HEK293 (cell line): ENCODE data around the gene C2orf76.

Experiments
- CTCF ChIA-PET: fragments of 350-600 bp; formaldehyde crosslinking; extraction: SDS; loops from one replicate; lab custom pipeline; 2021; ENCODE audit warnings: antibody characterized with exemption; lab: Yijun Ruan, JAX
- POLR2A ChIA-PET: fragments of 300-600 bp; formaldehyde crosslinking; extraction: SDS; loops from one replicate; lab custom pipeline; 2020; ENCODE audit warnings: antibody characterized with exemption, inconsistent platforms; lab: Yijun Ruan, JAX
- H3K27ac ChIP-seq: fragments of 200-500 bp; sonication (Bioruptor generic); 2 replicates; pipeline ENCODE4 v1.5.1; 2014; ENCODE audit warnings: low read depth, low read length, control low read depth, inconsistent platforms; ENCODE audit errors: extremely low read depth
- H3K36me3 ChIP-seq, 2 experiments: fragments of 200-500 bp in 1 of 2; sonication (Bioruptor generic) in 1 of 2; 1 replicate in 1 of 2; 2 replicates in 1 of 2; pipeline ENCODE4 v1.5.1; 2014 to 2017; ENCODE audit warnings: inconsistent platforms in 2 of 2, low read length in 2 of 2; ENCODE audit not compliant: control insufficient read depth in 2 of 2, insufficient read depth in 1 of 2
- H3K4me1 ChIP-seq: fragments of 200-500 bp; sonication (Bioruptor generic); 2 replicates; pipeline ENCODE4 v1.5.1; 2014; ENCODE audit warnings: mild to moderate bottlenecking, low read length, inconsistent platforms; ENCODE audit not compliant: control insufficient read depth, insufficient read depth
- H3K4me3 ChIP-seq: 2 replicates; pipeline ENCODE4 v1.5.1; 2011; ENCODE audit warnings: low read depth, mild to moderate bottlenecking, control low read depth, low read length, moderate library complexity
- H3K9me3 ChIP-seq: fragments of 200-500 bp; sonication (Bioruptor generic); 2 replicates; pipeline ENCODE4 v1.5.1; 2014; ENCODE audit warnings: low read depth, low read length, inconsistent platforms; ENCODE audit not compliant: control insufficient read depth, insufficient read depth
- HIC1 ChIP-seq: fragments of 450-650 bp; formaldehyde crosslinking; IDR thresholded peaks from 2 replicates; pipeline ENCODE4 v1.5.1; 2016; ENCODE audit warnings: missing biosample characterization, missing genetic modification characterization
- REST ChIP-seq: fragments of 450-650 bp; formaldehyde crosslinking; IDR thresholded peaks from 2 replicates; pipeline ENCODE4 v1.5.1; 2016; ENCODE audit warnings: missing biosample characterization, missing genetic modification characterization
- YY2 ChIP-seq: fragments of 450-650 bp; formaldehyde crosslinking; IDR thresholded peaks from 2 replicates; pipeline ENCODE4 v1.5.1; 2016; ENCODE audit warnings: missing biosample characterization, missing genetic modification characterization
- ZBTB21 ChIP-seq: fragments of 450-650 bp; formaldehyde crosslinking; IDR thresholded peaks from 2 replicates; pipeline ENCODE4 v1.5.1; 2017; ENCODE audit warnings: missing biosample characterization, missing genetic modification characterization
- ZFP3 ChIP-seq: fragments of 450-650 bp; formaldehyde crosslinking; IDR thresholded peaks from 2 replicates; pipeline ENCODE4 v1.5.1; 2016; ENCODE audit warnings: low read depth, missing biosample characterization, missing genetic modification characterization
- ZNF10 ChIP-seq: fragments of 450-650 bp; formaldehyde crosslinking; IDR thresholded peaks from 2 replicates; pipeline ENCODE4 v1.5.1; 2017; ENCODE audit warnings: missing biosample characterization, missing genetic modification characterization
- ZNF133 ChIP-seq: fragments of 450-650 bp; formaldehyde crosslinking; IDR thresholded peaks from 2 replicates; pipeline ENCODE4 v1.5.1; 2016; ENCODE audit warnings: missing biosample characterization, missing genetic modification characterization
- ZNF16 ChIP-seq: fragments of 450-650 bp; formaldehyde crosslinking; IDR thresholded peaks from 2 replicates; pipeline ENCODE4 v1.5.1; 2016; ENCODE audit warnings: low read depth, missing biosample characterization, missing genetic modification characterization
- ZNF404 ChIP-seq: fragments of 450-650 bp; formaldehyde crosslinking; IDR thresholded peaks from 2 replicates; pipeline ENCODE4 v1.5.1; 2017; ENCODE audit warnings: missing biosample characterization, missing genetic modification characterization
- ZNF501 ChIP-seq: fragments of 450-650 bp; formaldehyde crosslinking; IDR thresholded peaks from 2 replicates; pipeline ENCODE4 v1.5.1; 2016; ENCODE audit warnings: missing biosample characterization, missing genetic modification characterization
- ZNF510 ChIP-seq: fragments of 450-650 bp; formaldehyde crosslinking; IDR thresholded peaks from 2 replicates; pipeline ENCODE4 v1.5.1; 2018; ENCODE audit warnings: mild to moderate bottlenecking, missing genetic modification characterization, missing biosample characterization; ENCODE audit not compliant: insufficient replicate concordance
- ZNF521 ChIP-seq: fragments of 450-650 bp; formaldehyde crosslinking; IDR thresholded peaks from 2 replicates; pipeline ENCODE4 v1.5.1; 2017; ENCODE audit warnings: missing biosample characterization, mild to moderate bottlenecking, missing genetic modification characterization
- ZNF677 ChIP-seq: fragments of 450-650 bp; IDR thresholded peaks from 2 replicates; pipeline ENCODE4 v1.5.0; 2018; ENCODE audit warnings: missing biosample characterization, mild to moderate bottlenecking, missing genetic modification characterization, moderate library complexity
- TF ChIP-seq, protein P1 (sequence below): fragments of 450-650 bp; formaldehyde crosslinking; IDR thresholded peaks from 2 replicates; pipeline ENCODE4 v1.5.1; 2017; ENCODE audit warnings: missing biosample characterization, mild to moderate bottlenecking, missing genetic modification characterization, moderate library complexity
- TF ChIP-seq, protein P2 (sequence below): fragments of 450-650 bp; formaldehyde crosslinking; conservative IDR thresholded peaks from 2 replicates; pipeline ENCODE4 v1.5.1; 2016; ENCODE audit warnings: low read depth, missing biosample characterization, missing genetic modification characterization
- TF ChIP-seq, protein P3 (sequence below): fragments of 450-650 bp; formaldehyde crosslinking; IDR thresholded peaks from 2 replicates; pipeline ENCODE4; 2016; ENCODE audit warnings: missing biosample characterization, missing genetic modification characterization
- TF ChIP-seq, protein P4 (sequence below): fragments of 450-650 bp; formaldehyde crosslinking; IDR thresholded peaks from 2 replicates; pipeline ENCODE4 v1.5.1; 2016; ENCODE audit warnings: missing biosample characterization, missing genetic modification characterization

C2orf76 gene

GRCh38 chr2:119307419-119308140, 59.1 kb downstream of the C2orf76 start:
- H3K4me1 ChIP-seq: peaks cover 11% of the 10 kb centered on the region
- no peaks in the 10 kb centered on the region for H3K9me3 ChIP-seq
- TF ChIP-seq ZNF16 (tag by site-specific recombination) (no peak), ZNF521 (tag by site-specific recombination) (no peak), ZNF404 (no peak), ZBTB21 (tag by site-specific recombination) (no peak), ZNF10 (no peak), ZNF677 (tag by site-specific recombination) (no peak), ZNF133 (tag by site-specific recombination) (no peak), YY2 (tag by site-specific recombination) (no peak), ZNF510 (tag by site-specific recombination) (no peak), HIC1 (tag by site-specific recombination) (no peak), ZFP3 (tag by site-specific recombination) (no peak), ZNF501 (no peak), REST (tag by site-specific recombination) (no peak)
- TF ChIP-seq, protein P1, sequence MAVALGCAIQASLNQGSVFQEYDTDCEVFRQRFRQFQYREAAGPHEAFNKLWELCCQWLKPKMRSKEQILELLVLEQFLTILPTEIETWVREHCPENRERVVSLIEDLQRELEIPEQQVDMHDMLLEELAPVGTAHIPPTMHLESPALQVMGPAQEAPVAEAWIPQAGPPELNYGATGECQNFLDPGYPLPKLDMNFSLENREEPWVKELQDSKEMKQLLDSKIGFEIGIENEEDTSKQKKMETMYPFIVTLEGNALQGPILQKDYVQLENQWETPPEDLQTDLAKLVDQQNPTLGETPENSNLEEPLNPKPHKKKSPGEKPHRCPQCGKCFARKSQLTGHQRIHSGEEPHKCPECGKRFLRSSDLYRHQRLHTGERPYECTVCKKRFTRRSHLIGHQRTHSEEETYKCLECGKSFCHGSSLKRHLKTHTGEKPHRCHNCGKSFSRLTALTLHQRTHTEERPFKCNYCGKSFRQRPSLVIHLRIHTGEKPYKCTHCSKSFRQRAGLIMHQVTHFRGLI: no peak
- TF ChIP-seq, protein P2, sequence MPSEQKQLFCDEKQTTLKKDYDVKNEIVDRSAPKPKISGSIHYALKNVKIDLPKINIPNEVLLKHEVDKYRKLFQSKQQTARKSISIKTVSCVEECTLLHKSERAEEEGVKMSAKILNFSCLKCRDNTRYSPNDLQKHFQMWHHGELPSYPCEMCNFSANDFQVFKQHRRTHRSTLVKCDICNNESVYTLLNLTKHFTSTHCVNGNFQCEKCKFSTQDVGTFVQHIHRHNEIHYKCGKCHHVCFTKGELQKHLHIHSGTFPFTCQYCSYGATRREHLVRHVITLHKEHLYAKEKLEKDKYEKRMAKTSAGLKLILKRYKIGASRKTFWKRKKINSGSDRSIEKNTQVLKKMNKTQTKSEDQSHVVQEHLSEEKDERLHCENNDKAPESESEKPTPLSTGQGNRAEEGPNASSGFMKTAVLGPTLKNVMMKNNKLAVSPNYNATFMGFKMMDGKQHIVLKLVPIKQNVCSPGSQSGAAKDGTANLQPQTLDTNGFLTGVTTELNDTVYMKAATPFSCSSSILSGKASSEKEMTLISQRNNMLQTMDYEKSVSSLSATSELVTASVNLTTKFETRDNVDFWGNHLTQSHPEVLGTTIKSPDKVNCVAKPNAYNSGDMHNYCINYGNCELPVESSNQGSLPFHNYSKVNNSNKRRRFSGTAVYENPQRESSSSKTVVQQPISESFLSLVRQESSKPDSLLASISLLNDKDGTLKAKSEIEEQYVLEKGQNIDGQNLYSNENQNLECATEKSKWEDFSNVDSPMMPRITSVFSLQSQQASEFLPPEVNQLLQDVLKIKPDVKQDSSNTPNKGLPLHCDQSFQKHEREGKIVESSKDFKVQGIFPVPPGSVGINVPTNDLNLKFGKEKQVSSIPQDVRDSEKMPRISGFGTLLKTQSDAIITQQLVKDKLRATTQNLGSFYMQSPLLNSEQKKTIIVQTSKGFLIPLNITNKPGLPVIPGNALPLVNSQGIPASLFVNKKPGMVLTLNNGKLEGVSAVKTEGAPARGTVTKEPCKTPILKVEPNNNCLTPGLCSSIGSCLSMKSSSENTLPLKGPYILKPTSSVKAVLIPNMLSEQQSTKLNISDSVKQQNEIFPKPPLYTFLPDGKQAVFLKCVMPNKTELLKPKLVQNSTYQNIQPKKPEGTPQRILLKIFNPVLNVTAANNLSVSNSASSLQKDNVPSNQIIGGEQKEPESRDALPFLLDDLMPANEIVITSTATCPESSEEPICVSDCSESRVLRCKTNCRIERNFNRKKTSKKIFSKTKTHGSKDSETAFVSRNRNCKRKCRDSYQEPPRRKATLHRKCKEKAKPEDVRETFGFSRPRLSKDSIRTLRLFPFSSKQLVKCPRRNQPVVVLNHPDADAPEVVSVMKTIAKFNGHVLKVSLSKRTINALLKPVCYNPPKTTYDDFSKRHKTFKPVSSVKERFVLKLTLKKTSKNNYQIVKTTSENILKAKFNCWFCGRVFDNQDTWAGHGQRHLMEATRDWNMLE: no peak
- TF ChIP-seq, protein P3, sequence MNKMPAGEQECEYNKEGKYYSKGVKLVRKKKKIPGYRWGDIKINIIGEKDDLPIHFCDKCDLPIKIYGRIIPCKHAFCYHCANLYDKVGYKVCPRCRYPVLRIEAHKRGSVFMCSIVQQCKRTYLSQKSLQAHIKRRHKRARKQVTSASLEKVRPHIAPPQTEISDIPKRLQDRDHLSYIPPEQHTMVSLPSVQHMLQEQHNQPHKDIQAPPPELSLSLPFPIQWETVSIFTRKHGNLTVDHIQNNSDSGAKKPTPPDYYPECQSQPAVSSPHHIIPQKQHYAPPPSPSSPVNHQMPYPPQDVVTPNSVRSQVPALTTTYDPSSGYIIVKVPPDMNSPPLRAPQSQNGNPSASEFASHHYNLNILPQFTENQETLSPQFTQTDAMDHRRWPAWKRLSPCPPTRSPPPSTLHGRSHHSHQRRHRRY (tag by site-specific recombination): no peak
- TF ChIP-seq, protein P4, sequence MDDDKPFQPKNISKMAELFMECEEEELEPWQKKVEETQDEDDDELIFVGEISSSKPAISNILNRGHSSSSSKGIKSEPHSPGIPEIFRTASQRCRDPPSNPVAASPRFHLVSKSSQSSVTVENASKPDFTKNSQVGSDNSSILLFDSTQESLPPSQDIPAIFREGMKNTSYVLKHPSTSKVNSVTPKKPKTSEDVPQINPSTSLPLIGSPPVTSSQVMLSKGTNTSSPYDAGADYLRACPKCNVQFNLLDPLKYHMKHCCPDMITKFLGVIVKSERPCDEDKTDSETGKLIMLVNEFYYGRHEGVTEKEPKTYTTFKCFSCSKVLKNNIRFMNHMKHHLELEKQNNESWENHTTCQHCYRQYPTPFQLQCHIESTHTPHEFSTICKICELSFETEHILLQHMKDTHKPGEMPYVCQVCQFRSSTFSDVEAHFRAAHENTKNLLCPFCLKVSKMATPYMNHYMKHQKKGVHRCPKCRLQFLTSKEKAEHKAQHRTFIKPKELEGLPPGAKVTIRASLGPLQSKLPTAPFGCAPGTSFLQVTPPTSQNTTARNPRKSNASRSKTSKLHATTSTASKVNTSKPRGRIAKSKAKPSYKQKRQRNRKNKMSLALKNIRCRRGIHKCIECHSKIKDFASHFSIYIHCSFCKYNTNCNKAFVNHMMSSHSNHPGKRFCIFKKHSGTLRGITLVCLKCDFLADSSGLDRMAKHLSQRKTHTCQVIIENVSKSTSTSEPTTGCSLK (tag by site-specific recombination): no peak
- ChIA-PET CTCF (interaction anchor here (0.7 to 4.4 kb wide), 2 partner anchors 88 to 1304 kb away, joined by 4 to 28 read pairs; no protein-coding TSS in a partner anchor), POLR2A (no interaction called here)
- H3K4me3 ChIP-seq: no peak overlapping the region
- H3K36me3 ChIP-seq: no peaks in the 10 kb centered on the region
- no peak overlapping the region for H3K27ac ChIP-seq
